GM19238 (cell line): ENCODE measurements around the gene STK11.
A peak's percentile ranks its signal among the peaks of the same experiment; 100 is the strongest.
"Not testable (repeated sequence)": the region's sequence is repeated elsewhere in the genome, so short reads cannot be mapped to it uniquely, and the experiment has no call there.

ENCODE experiments used
- DNase-seq: peaks from one replicate; pipeline ENCODE4 v3.0.0; 2011; ENCODE audit warnings: low spot score; ENCODE audit not compliant: insufficient read length

Gene STK11

DNA sequence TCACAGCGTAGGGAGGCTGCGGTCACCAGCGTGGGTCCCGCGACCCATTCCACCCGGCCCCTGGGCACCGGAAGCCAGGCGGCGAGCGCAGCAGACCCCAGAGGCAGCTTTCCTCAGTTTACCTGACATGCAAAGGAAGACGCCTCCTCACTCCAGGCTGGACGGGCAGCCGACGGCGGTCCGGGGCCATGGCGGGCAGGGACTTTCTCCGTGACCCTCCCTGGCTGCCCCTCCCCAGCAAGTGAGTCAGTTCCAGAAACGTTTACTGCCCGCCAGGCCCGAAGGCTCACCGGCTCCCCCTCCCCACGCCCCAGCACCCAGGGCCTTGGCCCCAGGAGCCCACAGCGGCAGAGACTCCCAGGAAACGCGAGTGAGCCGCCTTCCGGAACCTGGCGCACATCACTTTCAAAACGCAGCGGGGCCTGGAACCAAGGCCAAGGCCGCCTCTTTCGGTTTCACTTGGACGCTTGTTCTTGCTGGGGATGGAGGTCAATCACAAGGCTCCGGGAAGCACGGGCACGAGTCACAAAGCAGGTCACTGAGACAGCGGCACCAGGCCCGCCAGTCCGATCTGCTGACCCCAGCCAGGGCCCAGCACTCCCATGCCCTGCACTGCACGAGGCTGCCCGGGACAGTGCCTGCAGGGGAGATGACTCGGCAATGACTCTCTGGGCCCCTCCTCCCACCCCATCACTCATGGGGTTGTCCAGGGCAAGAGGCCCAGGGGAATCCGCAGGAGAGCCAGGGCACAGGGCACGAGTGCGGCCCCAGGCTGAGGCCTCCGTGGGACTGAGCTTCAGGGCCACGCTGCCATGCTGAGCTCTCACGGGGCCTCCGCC, 36.8 kb upstream of the STK11 start:
- DNase-seq = no peak

DNA sequence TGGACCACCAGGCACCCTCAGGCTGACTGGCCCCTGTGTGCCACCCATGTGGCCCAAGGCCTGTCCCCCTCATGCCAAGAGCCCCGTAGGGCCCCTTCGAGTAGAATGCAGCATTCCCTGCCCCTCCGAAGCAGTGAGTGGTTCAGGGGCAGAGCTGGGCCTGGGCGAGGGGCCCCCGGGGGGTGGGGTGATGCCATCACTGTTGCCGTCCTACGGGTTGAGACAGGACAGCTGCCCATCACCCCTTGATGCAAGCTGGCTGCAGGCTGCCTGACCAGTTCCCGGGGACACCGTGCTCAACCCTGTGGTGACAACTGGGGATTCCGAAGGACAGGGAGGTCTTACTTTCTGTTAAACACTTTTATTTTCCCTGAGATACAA, 36.2 kb upstream of the STK11 start:
- no peak for DNase-seq

DNA sequence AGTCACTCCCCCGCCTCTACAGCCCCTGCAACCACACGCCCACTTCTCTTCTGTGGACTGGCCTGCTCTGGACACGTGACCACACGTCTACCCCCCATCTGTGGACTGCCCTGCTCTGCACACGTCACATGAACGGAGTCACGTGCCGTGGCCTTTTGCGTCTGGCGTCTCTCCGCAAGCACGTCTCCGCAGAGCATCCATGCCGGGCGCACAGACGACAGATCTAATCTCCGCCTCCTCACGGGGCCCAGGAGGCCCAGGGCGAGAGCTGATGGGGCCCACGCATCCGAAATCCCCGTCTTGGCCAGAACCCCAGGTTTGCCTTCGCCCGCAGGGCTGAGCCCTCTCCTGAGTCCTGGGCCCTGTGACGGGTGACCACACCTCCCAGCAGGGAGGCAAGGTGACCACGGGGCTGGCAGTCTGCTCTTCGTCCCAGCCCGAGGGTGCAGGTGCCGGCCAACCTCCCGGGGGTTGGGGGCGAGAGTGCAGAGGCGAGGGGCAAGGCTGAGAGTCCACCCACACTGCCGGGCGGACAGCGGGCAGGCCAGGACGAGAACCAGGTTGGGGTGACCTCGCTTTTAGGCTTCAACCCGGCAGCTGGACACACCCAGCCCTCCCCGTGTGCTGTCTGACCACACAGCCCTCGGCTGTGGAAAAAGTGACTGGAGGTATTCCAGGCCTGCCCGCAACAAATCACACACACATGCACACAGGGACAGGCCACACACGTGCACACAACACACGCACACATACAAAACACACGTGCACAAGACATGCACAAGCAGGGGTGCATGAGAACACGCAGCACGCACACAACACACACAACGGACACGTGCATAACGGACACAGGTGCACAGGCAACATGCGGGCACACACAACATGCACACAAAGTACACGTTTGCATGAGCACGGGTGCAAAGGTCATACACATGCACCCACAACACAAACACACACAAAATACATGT, 35.4 kb upstream of the STK11 start:
- no peak for DNase-seq

DNA sequence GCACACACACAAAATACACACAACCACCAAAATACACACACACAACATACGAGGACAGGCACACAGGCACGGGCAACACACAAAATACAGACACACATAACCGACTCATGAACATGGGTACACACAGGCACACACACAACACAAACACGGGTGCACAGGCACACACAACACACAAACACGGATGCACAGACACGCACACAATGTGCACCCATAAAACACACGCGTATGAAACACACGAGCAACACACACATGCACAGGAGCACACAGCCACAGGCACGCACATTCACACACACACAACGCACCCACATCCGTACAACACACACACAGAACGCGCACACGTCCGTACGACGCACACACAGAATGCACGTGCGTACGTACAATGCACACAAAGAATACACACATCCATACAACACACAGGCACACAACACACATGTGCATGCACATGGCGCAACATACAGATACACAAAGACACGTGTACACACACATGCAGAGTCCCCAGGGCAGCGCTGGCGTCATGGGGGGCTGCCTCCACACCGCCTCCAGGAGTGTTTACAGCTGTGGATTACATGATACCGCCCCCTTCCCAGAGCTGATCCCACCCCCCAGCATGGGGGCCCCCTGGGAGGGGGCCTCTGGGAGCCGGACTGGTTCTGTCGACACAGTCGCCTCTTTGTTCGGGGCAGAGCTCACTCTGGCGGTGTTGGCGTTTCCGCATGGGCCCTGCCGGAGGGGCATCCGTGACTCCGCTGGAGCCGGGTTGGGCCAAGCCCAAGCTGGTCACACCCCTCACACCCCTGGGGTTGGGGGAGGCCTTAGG, 34.4 kb upstream of the STK11 start:
- DNase-seq = no peak

DNA sequence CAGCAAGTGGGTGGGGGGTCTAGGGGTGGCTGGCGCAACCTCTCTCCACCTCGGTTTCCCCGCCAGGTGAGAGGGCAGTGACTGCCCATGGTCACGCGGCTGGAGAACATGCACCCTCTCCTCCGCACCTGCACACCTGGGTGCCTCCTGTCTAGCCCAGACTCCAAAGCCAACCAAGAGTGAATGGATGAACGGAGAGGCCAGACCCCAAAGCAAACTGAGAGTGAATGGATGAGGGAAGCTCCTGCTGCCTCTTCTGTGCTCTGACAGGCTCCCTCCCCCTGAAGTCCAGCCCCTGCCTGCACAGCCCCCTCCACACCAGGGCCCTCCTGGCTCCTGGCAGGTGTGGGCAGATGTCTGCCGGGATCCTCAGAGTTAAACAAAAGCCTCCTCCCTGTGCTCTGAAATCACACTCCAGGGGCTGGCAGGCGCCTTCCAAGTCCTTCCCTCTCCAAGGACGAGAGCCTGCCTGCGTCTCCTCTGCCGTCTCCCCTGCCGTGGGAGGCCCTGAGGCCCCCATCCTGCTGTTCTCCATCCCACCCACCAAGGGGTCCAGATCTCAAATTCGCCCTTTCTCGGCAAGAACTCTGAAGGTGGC, 33.7 kb upstream of the STK11 start:
- DNase-seq = no peak

DNA sequence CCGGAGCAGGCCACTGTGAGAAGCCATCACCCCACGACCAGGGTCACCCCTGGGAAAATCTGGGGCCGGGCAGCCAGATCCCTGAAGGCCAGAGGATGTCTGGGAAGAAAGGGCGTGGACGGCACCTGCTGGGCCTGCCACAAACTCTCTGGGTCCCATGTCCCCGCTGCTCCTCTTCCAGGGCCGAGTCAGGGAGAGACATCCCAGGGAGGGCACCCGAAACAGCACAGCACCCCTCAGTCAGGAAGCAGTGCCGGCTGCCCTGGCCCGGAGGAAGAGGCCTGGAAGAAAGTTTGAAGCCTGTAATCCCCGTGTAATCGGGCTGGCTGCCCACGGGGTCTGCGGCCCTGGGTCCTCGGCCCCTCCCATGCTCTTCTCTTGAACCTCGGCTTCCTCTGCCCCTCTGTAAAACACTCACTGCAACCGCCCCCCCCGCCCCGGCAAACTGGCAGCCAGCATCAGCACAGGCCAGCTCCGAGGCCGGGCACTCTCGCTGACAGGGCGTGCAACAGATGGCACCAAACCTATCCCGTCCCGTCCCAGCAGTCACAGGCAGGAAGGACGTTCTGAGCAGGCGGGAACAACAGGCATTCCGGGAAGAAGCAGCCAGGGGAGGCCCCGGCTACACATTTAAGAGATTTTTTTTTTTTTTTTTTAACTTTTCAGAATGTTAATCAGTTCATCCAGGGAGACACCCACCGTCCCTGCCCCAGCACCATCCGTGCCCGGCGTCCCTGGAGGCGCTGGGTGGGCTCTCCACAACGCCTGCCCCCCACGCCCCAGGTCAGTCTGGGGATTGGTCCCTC, 33.0 kb upstream of the STK11 start:
- DNase-seq = no peak

DNA sequence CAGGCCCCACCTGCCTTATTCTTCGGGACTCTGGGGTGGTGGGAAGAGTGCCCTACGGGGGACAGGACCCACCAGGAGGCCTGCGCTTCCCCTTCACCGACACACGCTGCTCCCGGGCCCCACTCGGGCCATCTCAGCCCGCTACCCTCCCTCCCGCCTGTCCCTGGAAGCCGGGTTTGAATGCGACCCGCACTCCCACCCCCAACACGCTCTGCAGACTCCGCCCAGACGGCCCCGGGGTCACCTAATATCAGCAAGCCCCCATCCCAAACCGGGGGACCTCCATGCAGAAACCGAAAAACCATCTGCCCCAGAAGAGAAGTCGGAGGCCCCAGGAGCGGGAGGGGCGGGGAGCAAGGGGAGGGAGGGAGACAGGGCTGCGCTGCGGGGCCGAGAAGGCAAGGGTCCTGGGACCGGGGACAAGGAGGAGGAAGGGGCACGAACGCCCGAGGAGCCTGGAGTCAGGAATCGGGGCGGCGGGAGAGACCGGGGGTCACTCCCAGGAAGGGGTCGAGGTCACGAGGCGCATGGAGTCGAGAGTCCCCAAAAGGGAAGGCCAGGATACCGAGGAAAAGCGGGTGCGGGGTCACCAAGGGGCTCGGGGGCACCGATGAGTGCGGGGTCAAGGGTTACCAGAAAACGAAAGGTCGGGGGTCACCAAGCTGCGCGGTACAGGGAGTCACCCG, 32.3 kb upstream of the STK11 start:
- peak; percentile 50 for DNase-seq

DNA sequence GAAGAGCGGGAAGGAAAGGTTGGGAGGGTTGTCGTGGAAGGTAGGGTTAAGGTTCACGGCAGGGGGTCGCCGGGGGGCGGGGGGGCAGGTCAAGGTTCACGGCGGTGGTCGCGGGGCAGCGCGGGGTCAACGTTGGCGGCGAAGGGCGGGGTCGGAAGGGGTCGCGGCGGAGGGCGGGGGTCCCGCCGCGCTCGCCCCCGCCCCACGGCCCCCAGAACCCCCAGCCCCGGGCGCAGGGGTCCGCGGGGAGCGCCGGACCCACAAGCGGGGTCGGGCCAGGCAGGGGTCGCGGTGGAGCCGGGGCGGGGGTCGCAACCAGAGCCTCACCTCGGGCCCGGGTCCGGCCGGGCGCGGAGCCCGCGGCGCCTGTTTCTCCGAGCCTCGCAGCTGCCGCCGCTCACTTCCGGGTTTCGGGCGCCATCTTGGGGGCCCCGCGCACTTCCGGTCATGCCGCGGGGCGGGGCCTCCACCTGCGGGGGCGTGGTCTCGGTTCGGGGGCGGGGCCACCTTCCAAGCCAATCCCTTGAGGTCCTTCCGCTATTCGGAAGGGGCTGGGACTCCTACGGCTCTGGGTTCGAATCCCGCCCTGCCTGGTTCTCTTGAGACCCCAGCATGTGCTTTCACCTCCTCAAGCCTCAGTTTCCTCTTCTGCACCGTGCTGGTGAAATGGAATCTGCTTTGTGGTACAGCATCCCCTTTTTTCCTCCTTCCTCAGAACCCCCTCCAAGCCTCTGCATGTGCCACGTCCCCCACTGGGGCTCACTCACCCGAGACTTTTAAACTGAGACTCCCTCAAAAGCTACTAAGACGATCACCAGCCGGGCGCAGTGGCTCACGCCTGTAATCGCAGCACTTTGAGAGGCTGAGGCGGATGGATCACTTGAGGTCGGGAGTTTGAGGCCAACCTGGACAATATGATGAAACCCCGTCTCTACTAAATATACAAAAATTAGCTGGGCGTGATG, 31.5 kb upstream of the STK11 start, which contains the start of gene SBNO2:
Gene SBNO2, minus strand, starts transcription at position 424 of the 965 bp plus-strand sequence. CDS start 19,992 bp downstream, outside the sequence.
- peak; percentile 99 for DNase-seq

DNA sequence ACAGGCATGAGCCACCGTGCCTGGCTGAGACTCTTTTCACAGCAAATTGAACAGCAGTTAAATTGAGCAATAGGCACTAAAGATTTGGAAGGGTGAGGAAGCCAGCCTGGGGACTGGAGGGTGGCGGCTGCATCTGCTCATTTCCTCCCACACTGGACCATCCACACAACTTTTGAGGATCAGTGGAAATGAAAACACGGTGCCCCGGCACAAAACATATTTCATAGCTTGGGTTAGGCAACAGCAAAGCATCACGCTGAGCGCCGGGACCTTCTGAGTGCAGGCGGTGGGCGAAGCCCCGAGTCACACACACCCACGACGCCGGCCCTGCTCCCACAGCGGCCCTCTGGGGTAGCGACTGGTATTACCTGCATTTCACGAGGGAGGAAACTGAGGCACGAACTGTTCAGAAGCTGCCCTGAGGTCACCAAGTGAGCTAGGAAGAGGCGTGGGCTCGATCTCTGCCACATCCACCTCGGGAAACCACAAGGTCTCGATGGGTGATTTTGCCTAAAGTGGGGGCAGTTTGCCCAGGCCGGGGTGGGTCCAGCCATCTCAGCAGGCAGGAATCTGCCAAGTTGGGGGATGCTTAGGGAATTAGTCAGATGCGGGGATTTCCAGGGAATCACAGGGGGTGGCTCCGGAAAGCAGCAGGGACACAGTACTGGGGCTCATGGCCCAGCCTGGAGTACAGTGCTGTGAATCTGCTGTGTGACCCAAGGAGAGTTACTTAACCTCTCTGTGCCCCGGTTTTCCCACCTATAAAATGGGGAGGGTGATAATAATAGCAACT, 28.1 kb upstream of the STK11 start:
- no peak for DNase-seq

DNA sequence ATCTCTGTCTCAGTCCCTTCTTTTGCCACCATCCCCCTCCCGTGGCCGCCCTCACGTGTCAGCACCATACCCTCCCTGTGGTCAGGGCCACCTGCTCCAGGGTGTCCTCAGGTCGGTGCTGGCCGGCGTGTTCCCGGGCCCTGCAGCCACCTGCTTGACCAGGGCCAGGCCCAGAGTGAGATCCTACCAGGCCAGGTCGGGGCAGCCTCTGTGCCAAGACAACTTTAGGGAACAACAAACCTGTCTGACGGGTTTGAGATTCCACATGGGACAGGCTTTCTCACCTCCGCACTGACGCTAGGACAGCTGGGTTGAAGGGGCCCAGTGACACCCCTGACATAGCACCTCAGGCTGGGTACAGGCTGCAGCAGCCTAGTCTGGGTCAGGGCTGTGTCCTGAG, 24.0 kb upstream of the STK11 start:
- DNase-seq = no peak

DNA sequence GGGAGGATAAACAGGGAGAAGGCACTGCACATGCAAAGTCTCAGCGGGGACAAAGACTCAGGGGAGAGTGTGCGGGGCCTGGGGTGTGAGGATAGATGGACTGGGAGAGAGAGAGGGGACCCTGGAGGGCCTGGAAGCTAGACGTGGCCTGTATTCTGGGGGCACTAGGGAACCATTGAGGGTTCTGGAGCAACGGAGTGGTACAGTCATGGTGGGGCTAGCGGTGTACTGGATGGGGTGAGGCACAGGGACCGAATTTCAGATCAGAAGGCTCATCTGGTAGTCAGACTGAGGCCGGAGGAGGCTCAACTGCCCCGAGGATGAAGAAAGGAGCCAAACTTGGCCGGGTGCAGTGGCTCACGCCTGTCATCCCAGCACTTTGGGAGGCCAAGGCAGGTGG, 23.5 kb upstream of the STK11 start:
- DNase-seq = no peak

DNA sequence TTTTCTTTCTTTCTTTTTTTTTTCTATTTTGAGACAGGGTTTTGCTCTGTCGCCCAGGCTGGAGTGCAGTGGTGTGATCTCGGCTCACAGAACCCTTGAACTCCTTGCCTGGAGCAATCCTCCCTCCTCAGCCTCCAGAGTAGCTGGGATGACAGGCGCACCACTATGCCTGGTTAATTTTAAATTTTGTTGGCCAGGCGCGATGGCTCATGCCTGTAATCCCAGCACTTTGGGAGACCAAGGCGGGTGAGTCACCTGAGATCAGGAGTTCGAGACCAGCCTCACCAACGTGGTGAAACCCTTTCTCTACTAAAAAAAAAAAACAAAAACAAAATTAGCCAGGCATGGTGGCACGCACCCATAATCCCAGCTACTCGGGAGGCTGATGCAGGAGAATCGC, 22.9 kb upstream of the STK11 start:
- no peak for DNase-seq

DNA sequence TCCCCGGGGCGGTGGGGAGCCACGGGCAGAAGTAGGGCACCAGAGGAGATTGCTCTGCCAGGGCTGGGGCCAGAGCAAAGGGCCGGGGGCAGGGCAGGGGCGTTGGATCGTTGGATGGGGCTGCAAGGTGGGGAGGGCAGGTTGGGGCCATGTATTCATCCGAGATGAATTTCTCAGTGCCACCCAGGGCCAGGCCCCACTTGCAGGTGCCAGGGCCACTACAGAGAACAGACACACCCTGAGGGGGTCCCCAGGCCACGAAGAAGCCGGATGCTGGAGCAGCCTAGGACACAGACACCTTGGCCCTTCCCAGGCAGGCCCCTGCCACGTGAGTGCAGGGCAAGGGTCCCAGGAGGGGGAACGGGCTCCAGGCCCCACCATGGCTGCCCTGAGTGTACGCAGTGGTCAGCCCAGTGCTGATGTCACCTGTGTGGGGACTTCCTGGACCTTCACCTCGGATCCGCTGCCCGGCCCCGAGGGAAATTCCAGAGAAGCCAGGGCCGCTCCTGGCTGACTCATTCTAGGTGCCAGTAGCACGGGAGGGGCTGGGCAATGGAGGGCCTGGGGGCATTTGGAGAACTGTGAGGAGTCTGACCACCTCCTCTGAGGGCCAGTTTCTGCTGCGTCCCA, 21.9 kb upstream of the STK11 start:
- no peak for DNase-seq

DNA sequence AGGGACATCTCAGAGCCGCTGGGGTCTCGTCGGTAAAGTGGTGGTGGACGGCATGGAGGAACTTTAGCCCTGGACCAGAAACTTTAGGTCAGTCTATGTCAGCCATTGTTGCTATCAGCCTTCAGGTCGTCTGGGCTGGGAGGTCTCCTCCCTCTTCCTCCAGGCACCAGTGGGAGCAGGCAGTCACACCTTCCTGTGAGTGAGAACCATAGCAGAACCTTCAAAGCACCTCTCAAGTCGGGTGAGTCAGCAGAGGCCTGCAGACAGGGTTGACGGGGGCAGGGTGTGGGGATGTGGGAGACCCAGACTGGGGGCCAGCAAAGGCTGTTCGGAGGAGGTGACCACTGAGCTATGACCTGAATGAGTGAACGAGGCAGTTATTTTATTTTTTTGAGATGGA, 16.2 kb upstream of the STK11 start:
- no peak for DNase-seq

DNA sequence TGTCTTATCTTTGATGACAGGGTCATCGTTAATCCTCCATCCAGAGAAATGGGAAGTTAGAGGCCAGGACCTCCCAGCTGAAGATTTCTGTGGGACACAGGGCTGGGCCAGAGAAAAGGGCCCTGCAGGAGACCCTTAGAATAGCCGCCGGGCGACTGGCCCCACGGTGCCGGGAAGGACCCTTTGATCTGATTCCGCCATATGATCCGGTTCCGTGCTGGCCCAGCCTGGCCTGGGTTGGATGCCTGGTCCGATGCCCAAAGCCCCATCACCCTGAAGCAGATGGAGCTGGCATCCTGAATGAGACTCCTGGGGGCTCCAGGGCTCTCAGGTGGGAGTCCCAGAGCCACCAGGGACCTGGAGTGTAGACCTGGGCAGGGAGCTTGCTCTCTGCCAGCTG, 6.0 kb upstream of the STK11 start:
- DNase-seq = no peak

DNA sequence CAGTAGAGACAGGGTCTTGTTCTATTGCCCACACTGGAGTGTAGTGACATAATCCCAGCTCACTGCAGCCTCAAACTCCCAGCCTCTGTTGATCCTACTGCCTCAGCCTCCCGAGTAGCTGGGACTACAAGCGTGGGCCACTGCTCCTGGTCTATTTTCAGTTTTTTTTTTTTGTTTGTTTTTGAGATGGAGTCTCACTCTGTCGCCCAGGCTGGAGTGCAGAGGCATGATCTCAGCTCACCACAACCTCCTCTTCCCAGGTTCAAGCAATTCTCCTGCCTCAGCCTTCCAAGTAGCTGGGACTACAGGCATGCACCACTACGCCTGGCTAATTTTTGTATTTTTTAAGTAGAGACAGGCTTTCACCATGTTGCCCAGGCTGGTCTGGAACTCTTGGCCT, 5.0 kb upstream of the STK11 start:
- DNase-seq = not testable (repeated sequence)
